Bronchial smooth muscle cell (primary cell): ENCODE data around the gene PIBF1. TPM values are rescaled to one million over a fixed set of nuclear protein-coding genes. Genes with fewer than 3 reads are reported as not detected.

Experiments
- total RNA-seq: library from RNA; depleted of rRNA; stranded (reverse); fragments of >200 nt; gene quantifications from 2 replicates; pipeline ENCODE4 v1.2.1, GENCODE V29; 2014

Gene PIBF1, protein sequence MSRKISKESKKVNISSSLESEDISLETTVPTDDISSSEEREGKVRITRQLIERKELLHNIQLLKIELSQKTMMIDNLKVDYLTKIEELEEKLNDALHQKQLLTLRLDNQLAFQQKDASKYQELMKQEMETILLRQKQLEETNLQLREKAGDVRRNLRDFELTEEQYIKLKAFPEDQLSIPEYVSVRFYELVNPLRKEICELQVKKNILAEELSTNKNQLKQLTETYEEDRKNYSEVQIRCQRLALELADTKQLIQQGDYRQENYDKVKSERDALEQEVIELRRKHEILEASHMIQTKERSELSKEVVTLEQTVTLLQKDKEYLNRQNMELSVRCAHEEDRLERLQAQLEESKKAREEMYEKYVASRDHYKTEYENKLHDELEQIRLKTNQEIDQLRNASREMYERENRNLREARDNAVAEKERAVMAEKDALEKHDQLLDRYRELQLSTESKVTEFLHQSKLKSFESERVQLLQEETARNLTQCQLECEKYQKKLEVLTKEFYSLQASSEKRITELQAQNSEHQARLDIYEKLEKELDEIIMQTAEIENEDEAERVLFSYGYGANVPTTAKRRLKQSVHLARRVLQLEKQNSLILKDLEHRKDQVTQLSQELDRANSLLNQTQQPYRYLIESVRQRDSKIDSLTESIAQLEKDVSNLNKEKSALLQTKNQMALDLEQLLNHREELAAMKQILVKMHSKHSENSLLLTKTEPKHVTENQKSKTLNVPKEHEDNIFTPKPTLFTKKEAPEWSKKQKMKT
- 11.8 and 22.7 TPM in 2 replicates for total RNA-seq

DNA sequence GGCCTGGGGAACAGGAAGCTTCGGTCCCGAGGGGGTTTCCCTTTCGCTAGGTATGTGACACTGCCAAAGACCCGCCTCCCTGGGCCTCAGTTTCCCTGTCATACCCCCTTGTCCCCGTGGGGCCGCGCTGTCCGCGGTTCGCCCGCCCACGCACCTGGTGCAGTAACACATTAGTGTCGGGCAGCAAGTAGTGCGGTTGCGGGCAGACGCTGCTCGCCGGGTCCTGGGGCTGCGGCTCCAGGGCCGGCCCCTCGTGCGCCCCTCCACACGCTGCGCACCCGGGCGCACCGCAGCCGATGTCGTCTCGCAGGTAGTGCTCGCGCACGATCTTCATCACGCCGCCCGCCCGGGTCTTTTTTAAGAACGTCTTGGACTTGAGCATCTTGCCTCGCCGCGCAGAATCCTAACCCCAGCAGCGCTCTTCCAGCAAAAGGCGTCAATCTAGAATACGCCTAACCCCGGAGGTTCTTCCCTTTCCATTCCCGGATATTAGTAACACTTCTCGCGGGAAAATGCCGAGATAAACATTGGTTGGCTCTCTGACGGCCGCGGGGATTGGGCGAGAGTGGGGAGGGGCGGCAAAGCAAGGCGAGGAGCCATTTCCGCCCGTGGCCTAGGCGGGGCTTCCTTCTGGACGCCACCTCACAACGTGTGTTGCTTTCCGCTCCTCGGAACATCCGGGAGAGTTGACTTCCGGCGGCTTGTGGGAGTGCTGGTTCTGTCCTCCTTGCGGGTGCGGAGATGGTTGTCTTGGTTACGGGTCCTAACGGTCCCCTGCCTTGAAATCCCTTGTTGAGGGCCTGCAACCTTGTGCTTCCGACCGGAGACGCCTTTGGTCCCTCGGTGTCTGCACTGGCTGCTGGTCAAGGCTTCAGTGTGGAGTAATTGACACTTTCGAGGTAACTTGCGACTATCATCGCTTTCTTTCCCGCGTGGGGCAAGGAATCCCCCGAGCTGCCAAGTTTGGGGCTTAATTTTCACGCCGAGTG lies at the start of gene PIBF1, which contains the start of gene DIS3:
Gene PIBF1, plus strand, starts transcription at position 683 of the 989 bp plus-strand sequence. CDS start 1,337 bp downstream, outside the sequence.
Gene DIS3, minus strand, starts transcription at position 450 of the 989 bp plus-strand sequence. Its CDS starts 68 bp downstream, at position 382.

DNA sequence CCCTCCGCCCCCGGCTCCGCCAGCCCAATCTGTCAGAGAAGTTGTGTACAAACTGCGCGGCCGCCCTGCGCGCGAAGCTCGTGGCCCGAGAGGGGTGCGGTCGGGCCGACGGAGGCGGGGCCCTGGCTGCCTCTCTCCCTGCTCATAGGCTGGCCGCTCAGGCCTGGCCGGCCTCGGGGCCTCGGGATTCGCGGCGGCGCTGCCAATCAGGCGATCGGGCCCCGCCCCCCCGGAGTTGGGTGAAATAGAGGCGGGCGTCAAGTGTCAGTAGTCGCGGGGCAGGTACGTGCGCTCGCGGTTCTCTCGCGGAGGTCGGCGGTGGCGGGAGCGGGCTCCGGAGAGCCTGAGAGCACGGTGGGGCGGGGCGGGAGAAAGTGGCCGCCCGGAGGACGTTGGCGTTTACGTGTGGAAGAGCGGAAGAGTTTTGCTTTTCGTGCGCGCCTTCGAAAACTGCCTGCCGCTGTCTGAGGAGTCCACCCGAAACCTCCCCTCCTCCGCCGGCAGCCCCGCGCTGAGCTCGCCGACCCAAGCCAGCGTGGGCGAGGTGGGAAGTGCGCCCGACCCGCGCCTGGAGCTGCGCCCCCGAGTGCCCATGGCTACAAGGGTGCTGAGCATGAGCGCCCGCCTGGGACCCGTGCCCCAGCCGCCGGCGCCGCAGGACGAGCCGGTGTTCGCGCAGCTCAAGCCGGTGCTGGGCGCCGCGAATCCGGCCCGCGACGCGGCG lies 277.0 kb downstream of the PIBF1 start, which contains the start of gene KLF5:
Gene KLF5, plus strand, starts transcription at position 270 of the 724 bp plus-strand sequence. Its CDS starts 323 bp downstream, at position 593.

Other genes starting within 250 kb of the PIBF1 start
- gene MZT1, start 54.5 kb upstream of the PIBF1 start, total RNA-seq: 2.2 and 5.5 TPM in 2 replicates
- gene BORA, start 54.2 kb upstream of the PIBF1 start, total RNA-seq: 0.86 and 2.2 TPM in 2 replicates
- gene DIS3, start 233 bp upstream of the PIBF1 start, total RNA-seq: 23.6 and 24.1 TPM in 2 replicates